K562 (cell line): ENCODE measurements around the gene SLC6A8. TPM values are rescaled to one million over a fixed set of nuclear protein-coding genes. Genes with fewer than 3 reads are reported as not detected.
A peak's percentile ranks its signal among the peaks of the same experiment; 100 is the strongest.

ENCODE experiments used
- ATAC-seq: fragments of 200-7000 bp; cut with Tn5 transposase; 3 replicates; pipeline ENCODE4 v1.9.1; 2020; ENCODE audit warnings: moderate library complexity
- BruUV-seq: library from RNA; stranded (reverse); fragments of 400-500 nt; replicated peaks from 2 replicates; lab custom pipeline; 2021; lab: Mats Ljungman, UMichigan
- CTCF ChIA-PET: fragments of 300-600 bp; formaldehyde crosslinking; extraction: SDS; loops from one replicate; lab custom pipeline; 2021; ENCODE audit warnings: low intra/inter-chr PET ratio; lab: Yijun Ruan, JAX
- POLR2A ChIA-PET: fragments of 300-600, 350-650 bp; sonication (Branson Sonifier 250); formaldehyde crosslinking; extraction: SDS; loops from one replicate; lab custom pipeline; 2021; ENCODE audit warnings: antibody characterized with exemption, inconsistent platforms; lab: Yijun Ruan, JAX
- DNase-seq, 4 experiments: peaks; one replicate each; pipeline versions ENCODE4 v3.0.0 to v3.0.0-alpha.2; 2011 to 2018; ENCODE audit warnings: low spot score in 3 of 4, mixed read lengths in 3 of 4; ENCODE audit errors: extremely low read depth in 1 of 4
- FAIRE-seq: peaks from 2 replicates; lab custom pipeline; 2011; peaks lifted over from hg19 to GRCh38; lab: Jason Lieb, UNC
- H2AFZ ChIP-seq: 2 replicates; pipeline ENCODE4 v1.6.0; 2011; ENCODE audit warnings: low read depth, low read length, control low read depth, inconsistent platforms
- H3K27ac ChIP-seq: fragments of 200-600 bp; 3 replicates; pipeline ENCODE4 v1.8.0; 2011; ENCODE audit warnings: low read depth, mild to moderate bottlenecking, control low read depth, inconsistent platforms, low read length, moderate library complexity, mixed read lengths; ENCODE audit errors: extremely low read depth
- H3K27me3 ChIP-seq, 2 experiments: fragments of 300-600 bp in 1 of 2; 2 replicates in 1 of 2; 3 replicates in 1 of 2; pipeline versions ENCODE4 v1.6.0 to v1.8.0; 2011; ENCODE audit warnings: inconsistent platforms in 2 of 2, low read length in 2 of 2, mild to moderate bottlenecking in 1 of 2, mixed read lengths in 1 of 2, moderate library complexity in 1 of 2; ENCODE audit not compliant: control insufficient read depth in 2 of 2, insufficient read depth in 2 of 2
- H3K36me3 ChIP-seq: fragments of 300-600 bp; 3 replicates; pipeline ENCODE4 v1.8.0; 2011; ENCODE audit warnings: mild to moderate bottlenecking, low read length, inconsistent platforms; ENCODE audit not compliant: control insufficient read depth, insufficient read depth
- H3K4me1 ChIP-seq, 2 experiments: fragments of 200-600 bp in 1 of 2; replicated peaks in 1 of 2; 2 replicates in 1 of 2; 3 replicates in 1 of 2; pipeline versions ENCODE4 v1.5.1 to v1.8.0; 2011; ENCODE audit warnings: inconsistent platforms in 2 of 2, low read length in 2 of 2, mild to moderate bottlenecking in 1 of 2, mixed read lengths in 1 of 2, moderate library complexity in 1 of 2; ENCODE audit not compliant: control insufficient read depth in 2 of 2, insufficient read depth in 2 of 2
- H3K4me2 ChIP-seq: 2 replicates; pipeline ENCODE4 v1.6.1; 2011; ENCODE audit warnings: low read length, control low read depth, inconsistent platforms, mixed read lengths; ENCODE audit not compliant: insufficient read depth
- H3K4me3 ChIP-seq: fragments of 200-600 bp; sonication (generic), shearing (Covaris generic); 2 replicates; pipeline ENCODE4 v1.5.1; 2016; ENCODE audit warnings: control low read depth, inconsistent platforms
- H3K79me2 ChIP-seq: fragments of 200-600 bp; 3 replicates; pipeline ENCODE4 v1.8.0; 2011; ENCODE audit warnings: low read length, inconsistent platforms; ENCODE audit not compliant: control insufficient read depth, insufficient read depth
- H3K9ac ChIP-seq, 2 experiments: 2 replicates each; pipeline versions ENCODE4 v1.6.0 to v1.6.1; 2011; ENCODE audit warnings: low read depth in 2 of 2, low read length in 2 of 2, control low read depth in 1 of 2, inconsistent platforms in 1 of 2, mild to moderate bottlenecking in 1 of 2, mixed read lengths in 1 of 2; ENCODE audit not compliant: insufficient read depth in 1 of 2
- H3K9me1 ChIP-seq: one replicate; pipeline ENCODE4 v1.6.0; 2011; ENCODE audit warnings: inconsistent platforms, mild to moderate bottlenecking, low read length, moderate library complexity; ENCODE audit not compliant: control insufficient read depth, insufficient read depth
- H3K9me3 ChIP-seq: replicated peaks from 2 replicates; pipeline ENCODE4 v1.5.1; 2011; ENCODE audit warnings: low read depth, low read length, inconsistent platforms; ENCODE audit not compliant: control insufficient read depth, insufficient read depth
- H4K20me1 ChIP-seq: replicated peaks from 2 replicates; pipeline ENCODE4 v1.6.1; 2011; ENCODE audit warnings: low read length, inconsistent platforms, mixed read lengths; ENCODE audit not compliant: control insufficient read depth, insufficient read depth
- ADNP ChIP-seq: fragments of 200-800 bp; sonication (Bioruptor generic); IDR thresholded peaks from 2 replicates; pipeline ENCODE4 v1.6.1; 2016; ENCODE audit warnings: missing genetic modification characterization, missing compliant biosample characterization
- CEBPG ChIP-seq, 3 experiments: fragments of 200-800 bp in 1 of 3; sonication (Bioruptor generic) in 1 of 3; sonication (generic) in 1 of 3; formaldehyde crosslinking in 1 of 3; IDR thresholded peaks in 2 of 3; conservative IDR thresholded peaks in 1 of 3; 2 replicates each; pipeline versions ENCODE4 v1.6.1 to v1.8.0; 2016 to 2022; ENCODE audit warnings: missing compliant biosample characterization in 2 of 3, missing genetic modification characterization in 2 of 3, mild to moderate bottlenecking in 1 of 3, missing genetic modification reagents in 1 of 3
- JUND ChIP-seq, 2 experiments: IDR thresholded peaks; 2 replicates in 1 of 2; 3 replicates in 1 of 2; pipeline ENCODE4 v1.6.1; 2011; ENCODE audit warnings: borderline replicate concordance in 2 of 2, low read depth in 2 of 2, low read length in 2 of 2, improper control_type of control experiment in 1 of 2, missing biosample characterization in 1 of 2, missing genetic modification characterization in 1 of 2, missing genetic modification reagents in 1 of 2
- MCM3 ChIP-seq: fragments of 450-650 bp; IDR thresholded peaks from 2 replicates; pipeline ENCODE4 v1.6.1; 2016
- SAP30 ChIP-seq: fragments of 200-600 bp; sonication (generic); IDR thresholded peaks from 2 replicates; pipeline ENCODE4 v1.6.1; 2012; ENCODE audit warnings: borderline replicate concordance, low read depth, mild to moderate bottlenecking, moderate library complexity, low read length, control low read depth, inconsistent platforms; ENCODE audit not compliant: insufficient read depth, poor library complexity, severe bottlenecking
- SREBF2 ChIP-seq: sonication (generic); formaldehyde crosslinking; IDR thresholded peaks from 2 replicates; pipeline ENCODE4 v1.4.0; 2020; ENCODE audit warnings: mild to moderate bottlenecking, missing genetic modification reagents
- ZNF133 ChIP-seq: fragments of 250-450 bp; sonication (Bioruptor Pico); IDR thresholded peaks from 2 replicates; pipeline ENCODE4 v1.4.0; 2020; ENCODE audit warnings: mild to moderate bottlenecking
- ZNF311 ChIP-seq: fragments of 250-450 bp; sonication (Bioruptor Pico); IDR thresholded peaks from 2 replicates; pipeline ENCODE4 v1.4.0; 2020; ENCODE audit warnings: mild to moderate bottlenecking, moderate library complexity
- WGBS: fragments of 100-300 bp; shearing (Covaris generic); methylation state at CpG from one replicate; pipeline ENCODE4 v1.1.6; 2016; ENCODE audit warnings: low coverage, mixed read lengths; ENCODE audit not compliant: insufficient coverage; ENCODE audit errors: missing lambda C conversion rate; 5-methylcytosine and 5-hydroxymethylcytosine counted together
- in situ Hi-C: fragments of 300-500 bp; cut with MboI; formaldehyde crosslinking; loops from 4 replicates; pipeline ENCODE4 v1.15.0; 2018; ENCODE audit warnings: inconsistent platforms, mixed read lengths
- intact Hi-C: fragments of 100-400 bp; cut with micrococcal nuclease; formaldehyde crosslinking; loops from 2 replicates; pipeline ENCODE4 v1.14.2; 2022
- polyA plus RNA-seq, 8 experiments: library from polyadenylated mRNA; depleted of rRNA in 4 of 8; stranded (reverse) in 5 of 8; unstranded in 3 of 8; fragments of >200 nt; fragmentation: Nextera tagmentation in 2 of 8; fragmentation: Illumina TruSeq in 1 of 8; extraction: Ambion mirVana in 2 of 8; extraction: Trizol in 1 of 8; gene quantifications; 2 replicates each; pipeline versions ENCODE4 v1.2.1 to v1.2.3, GENCODE V29; 2011 to 2014; ENCODE audit warnings: inconsistent platforms in 1 of 8, missing spikeins in 1 of 8
- total RNA-seq, 7 experiments: library from RNA; depleted of rRNA in 6 of 7; stranded (reverse); fragments of >200 nt in 6 of 7; fragmentation: Illumina TruSeq in 2 of 7; extraction: Trizol in 2 of 7; gene quantifications; 2 replicates each; pipeline versions ENCODE4 v1.2.1 to v1.2.3, GENCODE V29; 2011 to 2021; ENCODE audit warnings: low replicate concordance in 1 of 7
- TF ChIP-seq, protein P1 (sequence below): fragments of 200-800 bp; sonication (Bioruptor generic); IDR thresholded peaks from 2 replicates; pipeline ENCODE4 v1.6.1; 2017; ENCODE audit warnings: missing genetic modification characterization, missing compliant biosample characterization
- TF ChIP-seq, protein P2 (sequence below): fragments of 450-650 bp; IDR thresholded peaks from 2 replicates; pipeline ENCODE4 v1.6.1; 2016
- TF ChIP-seq, protein P3 (sequence below): sonication (generic); formaldehyde crosslinking; IDR thresholded peaks from 2 replicates; pipeline ENCODE4 v1.8.0; 2022; ENCODE audit warnings: missing genetic modification reagents, mild to moderate bottlenecking, moderate library complexity, borderline replicate concordance
- TF ChIP-seq, protein P4 (sequence below): sonication (generic); formaldehyde crosslinking; IDR thresholded peaks from 2 replicates; pipeline ENCODE4 v1.8.1; 2023; ENCODE audit warnings: mild to moderate bottlenecking, missing genetic modification reagents
- TF ChIP-seq, protein P5 (sequence below): fragments of 450-650 bp; IDR thresholded peaks from 2 replicates; pipeline ENCODE4 v1.6.1; 2014; ENCODE audit warnings: low read depth, mild to moderate bottlenecking, moderate library complexity, borderline replicate concordance

The SLC6A8 gene
- total and polyA plus RNA-seq, 9 of the 15 experiments (the other 6 are each of a cell fraction or from before 2014, with no cell fraction given), result 0.68 to 144 (median 34.3) TPM

DNA sequence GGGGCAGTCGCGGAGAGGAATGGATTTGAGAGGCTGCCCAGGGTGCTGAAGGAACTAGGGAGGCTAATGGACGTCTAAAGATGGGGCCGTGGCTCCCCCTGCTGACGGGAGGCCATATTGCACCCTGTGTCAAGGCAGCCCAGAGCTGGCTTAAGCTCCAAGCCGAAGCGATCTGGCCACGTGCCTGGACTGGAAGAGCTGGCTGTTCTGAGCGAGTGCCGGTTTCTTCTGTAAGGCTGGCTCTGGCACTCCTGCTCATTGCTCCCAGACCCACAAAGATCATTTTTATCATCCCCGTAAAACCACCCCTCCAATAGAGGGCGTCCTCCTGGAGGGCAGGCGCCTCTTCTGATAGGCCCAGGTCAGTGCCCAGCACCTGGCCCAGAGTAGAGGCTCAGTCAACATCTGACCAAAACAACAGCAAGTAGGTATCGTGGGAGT lies 19.8 kb upstream of the SLC6A8 start:
- FAIRE-seq (peak; percentile 88), ATAC-seq (peak; percentile 90), DNase-seq (peak; percentile 72 to 86 (median 74))
- Histone ChIP-seq H3K9ac (peak overlapping the region in 1 of 2 experiments; percentile 42; a peak in 1 of 4 replicates), H4K20me1 (no peaks in the 10 kb centered on the region), H3K4me3 (no peak overlapping the region), H3K36me3 (no peaks in the 10 kb centered on the region), H3K9me1 (peaks cover 4% of the 10 kb centered on the region), H3K9me3 (no peaks in the 10 kb centered on the region), H2AFZ (peak overlapping the region; percentile 93), H3K4me2 (peak overlapping the region; percentile 18; the same call in 1 of the 2 replicates), H3K27ac (no peak overlapping the region), H3K79me2 (no peaks in the 10 kb centered on the region; the same call in 2 of the 3 replicates), H3K27me3 (peaks cover 2 to 18% of the 10 kb centered on the region in 2 experiments; a peak in 3 of 5 replicates), H3K4me1 (peaks cover 5 to 43% of the 10 kb centered on the region in 2 experiments; a peak in 4 of 5 replicates)
- in situ Hi-C loops, result loop anchor here (5.0 to 10.0 kb wide), 3 partner anchors 56 to 723 kb away; no protein-coding TSS in a partner anchor
- intact Hi-C loops, result loop anchor here (5.0 to 10.0 kb wide), 3 partner anchors 111 to 713 kb away; no protein-coding TSS in a partner anchor
- ChIA-PET POLR2A (interaction anchor here (1.4 kb wide), 1 partner anchor 59 kb away, joined by 4 read pairs; no protein-coding TSS in a partner anchor), CTCF (interaction anchor here (0.6 to 2.2 kb wide), 3 partner anchors 57 to 129 kb away, joined by 3 to 14 read pairs (median 12); no protein-coding TSS in a partner anchor)
- 27% methylated on average over 8 of the region's 14 CpGs for WGBS
- no TSS peak for BruUV-seq
- TF ChIP-seq CEBPG (CRISPR knock-in tag; IDR thresholded peaks at IDR 0.05), result no peak
- TF ChIP-seq CEBPG (tag; conservative IDR thresholded peaks at IDR 0.05 in 1 of 2, IDR thresholded peaks at IDR 0.05 in 1 of 2), result no peak
- TF ChIP-seq MCM3, result no peak
- 0 out of 2 replicates have a peak, but pooled peaks have one; percentile 35 for TF ChIP-seq JUND (IDR thresholded peaks at IDR 0.05; ENCODE audit: borderline replicate concordance, low read depth, low read length)
- TF ChIP-seq JUND (tag; IDR thresholded peaks at IDR 0.05; ENCODE audit: borderline replicate concordance, low read depth, low read length), result no peak
- TF ChIP-seq, protein P1, sequence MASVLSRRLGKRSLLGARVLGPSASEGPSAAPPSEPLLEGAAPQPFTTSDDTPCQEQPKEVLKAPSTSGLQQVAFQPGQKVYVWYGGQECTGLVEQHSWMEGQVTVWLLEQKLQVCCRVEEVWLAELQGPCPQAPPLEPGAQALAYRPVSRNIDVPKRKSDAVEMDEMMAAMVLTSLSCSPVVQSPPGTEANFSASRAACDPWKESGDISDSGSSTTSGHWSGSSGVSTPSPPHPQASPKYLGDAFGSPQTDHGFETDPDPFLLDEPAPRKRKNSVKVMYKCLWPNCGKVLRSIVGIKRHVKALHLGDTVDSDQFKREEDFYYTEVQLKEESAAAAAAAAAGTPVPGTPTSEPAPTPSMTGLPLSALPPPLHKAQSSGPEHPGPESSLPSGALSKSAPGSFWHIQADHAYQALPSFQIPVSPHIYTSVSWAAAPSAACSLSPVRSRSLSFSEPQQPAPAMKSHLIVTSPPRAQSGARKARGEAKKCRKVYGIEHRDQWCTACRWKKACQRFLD, result no peak
- TF ChIP-seq ADNP (tag), result no peak
- TF ChIP-seq, protein P2, sequence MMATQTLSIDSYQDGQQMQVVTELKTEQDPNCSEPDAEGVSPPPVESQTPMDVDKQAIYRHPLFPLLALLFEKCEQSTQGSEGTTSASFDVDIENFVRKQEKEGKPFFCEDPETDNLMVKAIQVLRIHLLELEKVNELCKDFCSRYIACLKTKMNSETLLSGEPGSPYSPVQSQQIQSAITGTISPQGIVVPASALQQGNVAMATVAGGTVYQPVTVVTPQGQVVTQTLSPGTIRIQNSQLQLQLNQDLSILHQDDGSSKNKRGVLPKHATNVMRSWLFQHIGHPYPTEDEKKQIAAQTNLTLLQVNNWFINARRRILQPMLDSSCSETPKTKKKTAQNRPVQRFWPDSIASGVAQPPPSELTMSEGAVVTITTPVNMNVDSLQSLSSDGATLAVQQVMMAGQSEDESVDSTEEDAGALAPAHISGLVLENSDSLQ, result no peak
- TF ChIP-seq, protein P3, sequence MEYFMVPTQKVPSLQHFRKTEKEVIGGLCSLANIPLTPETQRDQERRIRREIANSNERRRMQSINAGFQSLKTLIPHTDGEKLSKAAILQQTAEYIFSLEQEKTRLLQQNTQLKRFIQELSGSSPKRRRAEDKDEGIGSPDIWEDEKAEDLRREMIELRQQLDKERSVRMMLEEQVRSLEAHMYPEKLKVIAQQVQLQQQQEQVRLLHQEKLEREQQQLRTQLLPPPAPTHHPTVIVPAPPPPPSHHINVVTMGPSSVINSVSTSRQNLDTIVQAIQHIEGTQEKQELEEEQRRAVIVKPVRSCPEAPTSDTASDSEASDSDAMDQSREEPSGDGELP (CRISPR knock-in tag), result no peak
- no peak for TF ChIP-seq SAP30
- TF ChIP-seq ZNF133 (CRISPR knock-in tag), result no peak
- TF ChIP-seq ZNF311 (CRISPR knock-in tag), result no peak
- TF ChIP-seq, protein P4, sequence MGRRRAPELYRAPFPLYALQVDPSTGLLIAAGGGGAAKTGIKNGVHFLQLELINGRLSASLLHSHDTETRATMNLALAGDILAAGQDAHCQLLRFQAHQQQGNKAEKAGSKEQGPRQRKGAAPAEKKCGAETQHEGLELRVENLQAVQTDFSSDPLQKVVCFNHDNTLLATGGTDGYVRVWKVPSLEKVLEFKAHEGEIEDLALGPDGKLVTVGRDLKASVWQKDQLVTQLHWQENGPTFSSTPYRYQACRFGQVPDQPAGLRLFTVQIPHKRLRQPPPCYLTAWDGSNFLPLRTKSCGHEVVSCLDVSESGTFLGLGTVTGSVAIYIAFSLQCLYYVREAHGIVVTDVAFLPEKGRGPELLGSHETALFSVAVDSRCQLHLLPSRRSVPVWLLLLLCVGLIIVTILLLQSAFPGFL, result no peak
- no peak for TF ChIP-seq SREBF2 (CRISPR knock-in tag)
- TF ChIP-seq, protein P5, sequence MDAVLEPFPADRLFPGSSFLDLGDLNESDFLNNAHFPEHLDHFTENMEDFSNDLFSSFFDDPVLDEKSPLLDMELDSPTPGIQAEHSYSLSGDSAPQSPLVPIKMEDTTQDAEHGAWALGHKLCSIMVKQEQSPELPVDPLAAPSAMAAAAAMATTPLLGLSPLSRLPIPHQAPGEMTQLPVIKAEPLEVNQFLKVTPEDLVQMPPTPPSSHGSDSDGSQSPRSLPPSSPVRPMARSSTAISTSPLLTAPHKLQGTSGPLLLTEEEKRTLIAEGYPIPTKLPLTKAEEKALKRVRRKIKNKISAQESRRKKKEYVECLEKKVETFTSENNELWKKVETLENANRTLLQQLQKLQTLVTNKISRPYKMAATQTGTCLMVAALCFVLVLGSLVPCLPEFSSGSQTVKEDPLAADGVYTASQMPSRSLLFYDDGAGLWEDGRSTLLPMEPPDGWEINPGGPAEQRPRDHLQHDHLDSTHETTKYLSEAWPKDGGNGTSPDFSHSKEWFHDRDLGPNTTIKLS, result no peak; the same call in 1 of the 2 replicates
